Lung (tissue), 12 donors: ENCODE results near the gene FRMD3. TPM values are rescaled to one million over a fixed set of nuclear protein-coding genes. Genes with fewer than 3 reads are reported as not detected.

Source experiments
- ATAC-seq: fragments of 200-7000 bp; cut with Tn5 transposase; one replicate; pipeline ENCODE4 v1.9.1; 2020; ENCODE audit warnings: moderate number of reproducible peaks; ENCODE audit not compliant: insufficient read depth, low FRiP score
- DNase-seq, 3 donors: peaks; one replicate each; pipeline ENCODE4 v3.0.0-alpha.2; 2013 to 2017
- H3K27ac ChIP-seq, 2 donors: one replicate each; pipeline ENCODE4 v1.5.1; 2013; ENCODE audit warnings: mild to moderate bottlenecking in 2 of 2, moderate library complexity in 2 of 2, control low read depth in 1 of 2, inconsistent platforms in 1 of 2, low read depth in 1 of 2, low read length in 1 of 2
- H3K27me3 ChIP-seq, 3 donors: one replicate each; pipeline ENCODE4 v1.5.1; 2013; ENCODE audit warnings: low read length in 2 of 3; ENCODE audit not compliant: control insufficient read depth in 3 of 3, insufficient read depth in 3 of 3
- H3K36me3 ChIP-seq, 4 donors: one replicate each; pipeline ENCODE4 v1.5.1; 2013; ENCODE audit warnings: low read length in 4 of 4, mild to moderate bottlenecking in 1 of 4, moderate library complexity in 1 of 4; ENCODE audit not compliant: control insufficient read depth in 4 of 4, insufficient read depth in 4 of 4
- H3K4me1 ChIP-seq, 5 donors: one replicate each; pipeline ENCODE4 v1.5.1; 2013; ENCODE audit warnings: low read length in 5 of 5, mild to moderate bottlenecking in 2 of 5, moderate library complexity in 1 of 5; ENCODE audit not compliant: control insufficient read depth in 5 of 5, insufficient read depth in 5 of 5
- H3K4me3 ChIP-seq: one replicate; pipeline ENCODE4 v1.5.1; 2013; ENCODE audit warnings: mild to moderate bottlenecking, control low read depth, moderate library complexity
- H3K9ac ChIP-seq, 2 donors: one replicate each; pipeline ENCODE4 v1.5.1; 2013; ENCODE audit warnings: low read length in 2 of 2, control low read depth in 1 of 2; ENCODE audit not compliant: insufficient read depth in 1 of 2
- H3K9me3 ChIP-seq, 4 donors: one replicate each; pipeline ENCODE4 v1.5.1; 2013; ENCODE audit warnings: low read length in 3 of 4, mild to moderate bottlenecking in 1 of 4, moderate library complexity in 1 of 4; ENCODE audit not compliant: control insufficient read depth in 4 of 4, insufficient read depth in 3 of 4
- WGBS, 2 donors: extraction: QIAGEN DNeasy Blood & Tissue Kit; methylation state at CpG; one replicate each; pipeline ENCODE4 v1.1.7; 2013; 5-methylcytosine and 5-hydroxymethylcytosine counted together
- polyA plus RNA-seq, 2 donors: library from polyadenylated mRNA; stranded (reverse); fragments of 200-250 nt; gene quantifications; one replicate each; pipeline ENCODE4 v1.2.1, GENCODE V29; 2013
- total RNA-seq, 2 donors: library from RNA; depleted of rRNA in 1 of 2; stranded (reverse); fragments of >200 nt in 1 of 2; gene quantifications; one replicate each; pipeline ENCODE4 v1.2.1, GENCODE V29; 2014 to 2021
- TF ChIP-seq, protein P1 (sequence below): IDR thresholded peaks from 2 replicates; pipeline ENCODE4 v1.5.1; 2012; ENCODE audit warnings: mild to moderate bottlenecking; ENCODE audit errors: control extremely low read depth, extremely low read depth
- donor health status: control.
- donor health status: control.
- donor health status: Bipolar disorder and iron deficiency.
- donor health status: healthy.
- donor health status: DM: yes; HTN: yes; CAD: no.

Gene FRMD3
- total and polyA plus RNA-seq, 4 donors: 0.75 to 3.2 (median 1.6) TPM

- no peak for DNase-seq
- 64 to 70% methylated on average over 3 of the region's 3 CpGs for WGBS, 2 donors
- no peaks in the 10 kb centered on the region for H3K27me3 ChIP-seq
- no peaks in the 10 kb centered on the region for H3K4me1 ChIP-seq
- no peak overlapping the region for H3K27ac ChIP-seq
- no peak overlapping the region for H3K9ac ChIP-seq
- H3K9me3 ChIP-seq: no peaks in the 10 kb centered on the region
- TF ChIP-seq, protein P1, sequence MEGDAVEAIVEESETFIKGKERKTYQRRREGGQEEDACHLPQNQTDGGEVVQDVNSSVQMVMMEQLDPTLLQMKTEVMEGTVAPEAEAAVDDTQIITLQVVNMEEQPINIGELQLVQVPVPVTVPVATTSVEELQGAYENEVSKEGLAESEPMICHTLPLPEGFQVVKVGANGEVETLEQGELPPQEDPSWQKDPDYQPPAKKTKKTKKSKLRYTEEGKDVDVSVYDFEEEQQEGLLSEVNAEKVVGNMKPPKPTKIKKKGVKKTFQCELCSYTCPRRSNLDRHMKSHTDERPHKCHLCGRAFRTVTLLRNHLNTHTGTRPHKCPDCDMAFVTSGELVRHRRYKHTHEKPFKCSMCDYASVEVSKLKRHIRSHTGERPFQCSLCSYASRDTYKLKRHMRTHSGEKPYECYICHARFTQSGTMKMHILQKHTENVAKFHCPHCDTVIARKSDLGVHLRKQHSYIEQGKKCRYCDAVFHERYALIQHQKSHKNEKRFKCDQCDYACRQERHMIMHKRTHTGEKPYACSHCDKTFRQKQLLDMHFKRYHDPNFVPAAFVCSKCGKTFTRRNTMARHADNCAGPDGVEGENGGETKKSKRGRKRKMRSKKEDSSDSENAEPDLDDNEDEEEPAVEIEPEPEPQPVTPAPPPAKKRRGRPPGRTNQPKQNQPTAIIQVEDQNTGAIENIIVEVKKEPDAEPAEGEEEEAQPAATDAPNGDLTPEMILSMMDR: no peak
- no peak overlapping the region for H3K4me3 ChIP-seq
- H3K36me3 ChIP-seq: no peaks in the 10 kb centered on the region
- ATAC-seq: no peak
Observed at GRCh38 chr9:83327323-83327722, 210.9 kb downstream of the FRMD3 start.

GRCh38 chr9:83323148-83323547 is 215.1 kb downstream of the FRMD3 start:
- Histone ChIP-seq H3K27me3 (no peaks in the 10 kb centered on the region), H3K9ac (no peak overlapping the region), H3K4me1 (no peaks in the 10 kb centered on the region), H3K36me3 (no peaks in the 10 kb centered on the region), H3K4me3 (no peak overlapping the region), H3K27ac (no peak overlapping the region), H3K9me3 (no peaks in the 10 kb centered on the region)
- WGBS, 2 donors: 92 to 97% methylated on average over 3 of the region's 3 CpGs
- no peak for ATAC-seq
- no peak for DNase-seq
- TF ChIP-seq, protein P1: no peak

DNA sequence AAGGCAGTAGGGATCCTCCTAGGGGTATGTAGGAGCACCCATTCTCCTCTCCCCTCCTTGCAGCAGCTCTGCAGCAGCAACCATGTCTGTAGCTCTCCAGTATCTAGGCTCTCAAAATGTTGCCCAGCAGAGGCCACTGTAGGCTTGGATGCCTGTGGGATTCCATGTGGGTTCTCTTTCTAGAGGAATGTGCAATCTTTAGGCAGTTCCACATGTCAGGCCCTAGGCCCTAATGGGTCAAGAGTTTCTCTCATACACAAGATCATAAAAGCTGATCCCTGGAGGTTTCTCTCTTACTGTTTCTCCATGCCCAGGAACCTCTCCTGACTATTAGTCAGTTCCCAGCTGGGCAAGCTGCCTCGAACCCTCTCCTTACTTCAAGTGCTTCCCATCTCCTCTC is 215.8 kb downstream of the FRMD3 start:
- Histone ChIP-seq H3K4me1 (no peaks in the 10 kb centered on the region), H3K27ac (no peak overlapping the region), H3K27me3 (no peaks in the 10 kb centered on the region), H3K4me3 (no peak overlapping the region), H3K9me3 (no peaks in the 10 kb centered on the region), H3K9ac (no peak overlapping the region), H3K36me3 (no peaks in the 10 kb centered on the region)
- TF ChIP-seq, protein P1: no peak
- DNase-seq (no peak), ATAC-seq (no peak)
- WGBS, 2 donors: 93 to 94% methylated on average over 1 of the region's 1 CpG

- WGBS, 2 donors: 55% methylated on average over 2 of the region's 2 CpGs
- ATAC-seq: no peak
Observed at GRCh38 chr9:83317244-83317643, 221.0 kb downstream of the FRMD3 start.

More at GRCh38 chr9:83317244-83317643, 221.0 kb downstream of the FRMD3 start:
- no peaks in the 10 kb centered on the region for H3K36me3 ChIP-seq
- H3K4me3 ChIP-seq: no peak overlapping the region
- H3K9ac ChIP-seq: no peak overlapping the region
- H3K27me3 ChIP-seq: no peaks in the 10 kb centered on the region
- no peak overlapping the region for H3K27ac ChIP-seq
- H3K4me1 ChIP-seq: no peaks in the 10 kb centered on the region
- no peak for DNase-seq
- TF ChIP-seq, protein P1: no peak
- H3K9me3 ChIP-seq: no peaks in the 10 kb centered on the region
